ENCODE measurements around the gene ZNG1A. TPM values are rescaled to one million over a fixed set of nuclear protein-coding genes. Genes with fewer than 3 reads are reported as not detected.
A peak's percentile ranks its signal among the peaks of the same experiment; 100 is the strongest.

The ZNG1A gene
- total RNA-seq, 2 experiments from 2014 or later, result 49.4 to 73.6 TPM

GRCh38 chr9:216866-217265, 38.0 kb upstream of the ZNG1A start:
- no TSS peak for BruUV-seq (replicated peaks)
- Histone ChIP-seq H3K36me3 (ENCODE audit: insufficient read depth, low read length) (no peaks in the 10 kb centered on the region), H3K27ac (ENCODE audit: low read depth, low read length, poor library complexity, severe bottlenecking) (no peak overlapping the region), H2AFZ (ENCODE audit: low read length) (no peak overlapping the region), H3K4me3 (ENCODE audit: low read depth, low read length, poor library complexity, severe bottlenecking) (no peak overlapping the region), H3K9me2 (ENCODE audit: insufficient read depth, low read length) (no peaks in the 10 kb centered on the region), H3K4me2 (ENCODE audit: low read length) (no peak overlapping the region), H3K4me1 (ENCODE audit: insufficient read depth, low read length, poor library complexity, severe bottlenecking) (peaks cover 13% of the 10 kb centered on the region), H3K9me3 (ENCODE audit: low read length) (no peaks in the 10 kb centered on the region), H3K79me2 (ENCODE audit: insufficient read depth, low read depth, low read length) (no peaks in the 10 kb centered on the region), H4K20me1 (ENCODE audit: insufficient read depth, low read length) (no peaks in the 10 kb centered on the region)
- CTCF ChIA-PET (ENCODE audit: unreplicated experiment), result no interaction called here
- intact Hi-C loops (cut with micrococcal nuclease; ENCODE audit: unreplicated experiment), result no loop called here
- TF ChIP-seq CTCF (conservative IDR thresholded peaks at IDR 0.05; ENCODE audit: low read length) (no peak), EZH2phosphoT487 (IDR thresholded peaks at IDR 0.05; ENCODE audit: borderline replicate concordance, low read depth, low read length) (no peak)
- no peak for DNase-seq (ENCODE audit: low spot score)
- POLR2A ChIA-PET, result interaction anchor here (0.7 to 3.0 kb wide), 4 partner anchors 50 to 467 kb away, joined by 3 to 14 read pairs (median 6); no protein-coding TSS in a partner anchor

GRCh38 chr9:215631-216155, 36.8 kb upstream of the ZNG1A start:
- BruUV-seq (replicated peaks), result TSS peak; percentile 73
- Histone ChIP-seq H3K36me3 (ENCODE audit: insufficient read depth, low read length) (no peaks in the 10 kb centered on the region), H3K4me3 (ENCODE audit: low read depth, low read length, poor library complexity, severe bottlenecking) (peak overlapping the region; percentile 70), H4K20me1 (ENCODE audit: insufficient read depth, low read length) (no peaks in the 10 kb centered on the region), H3K9me2 (ENCODE audit: insufficient read depth, low read length) (no peaks in the 10 kb centered on the region), H3K4me2 (ENCODE audit: low read length) (peak overlapping the region; percentile 80), H3K27ac (ENCODE audit: low read depth, low read length, poor library complexity, severe bottlenecking) (no peak overlapping the region), H3K4me1 (ENCODE audit: insufficient read depth, low read length, poor library complexity, severe bottlenecking) (peaks cover 13% of the 10 kb centered on the region), H3K9me3 (ENCODE audit: low read length) (no peaks in the 10 kb centered on the region), H3K79me2 (ENCODE audit: insufficient read depth, low read depth, low read length) (no peaks in the 10 kb centered on the region), H2AFZ (ENCODE audit: low read length) (peak overlapping the region; percentile 85)
- DNase-seq (ENCODE audit: low spot score), result no peak
- POLR2A ChIA-PET, result interaction anchor here (1.3 to 3.0 kb wide), 2 partner anchors 58 to 242 kb away, joined by 3 to 14 read pairs; no protein-coding TSS in a partner anchor
- CTCF ChIA-PET (ENCODE audit: unreplicated experiment), result interaction anchor here (0.5 to 0.7 kb wide), 2 partner anchors 8 to 70 kb away, joined by 3 read pairs; no protein-coding TSS in a partner anchor
- TF ChIP-seq CTCF (conservative IDR thresholded peaks at IDR 0.05; ENCODE audit: low read length), result no peak
- intact Hi-C loops (cut with micrococcal nuclease; ENCODE audit: unreplicated experiment), result loop anchor here (1.0 kb wide), 1 partner anchor 58 kb away; no protein-coding TSS in a partner anchor
